ENCODE results near the gene RPL10A.

Gene RPL10A

GRCh38 chr6:35475573-35475972, 7.4 kb downstream of the RPL10A start:
- DNase-seq (ENCODE audit: low read depth in 3 of 3) = no peak

- DNase-seq (ENCODE audit: low read depth in 3 of 3) = no peak
Observed at GRCh38 chr6:35476004-35476403, 7.8 kb downstream of the RPL10A start.

GRCh38 chr6:35477028-35477427, 8.8 kb downstream of the RPL10A start:
- no peak for DNase-seq (ENCODE audit: low read depth in 3 of 3)

- no peak for DNase-seq (ENCODE audit: low read depth in 3 of 3)
Observed at GRCh38 chr6:35477551-35478179, 9.5 kb downstream of the RPL10A start.

GRCh38 chr6:35478259-35478658, 10.1 kb downstream of the RPL10A start:
- no peak for DNase-seq (ENCODE audit: low read depth in 3 of 3)

- no peak for DNase-seq (ENCODE audit: low read depth in 3 of 3)
Observed at GRCh38 chr6:35480176-35480575, 12.0 kb downstream of the RPL10A start.

- DNase-seq (ENCODE audit: low read depth in 3 of 3) = no peak
Observed at GRCh38 chr6:35481226-35481625, 13.0 kb downstream of the RPL10A start.

GRCh38 chr6:35483062-35483461, 14.9 kb downstream of the RPL10A start:
- no peak for DNase-seq (ENCODE audit: low read depth in 3 of 3)

- no peak for DNase-seq (ENCODE audit: low read depth in 3 of 3)
Observed at GRCh38 chr6:35483490-35483889, 15.3 kb downstream of the RPL10A start.

GRCh38 chr6:35483893-35484645, 15.9 kb downstream of the RPL10A start:
- DNase-seq (ENCODE audit: low read depth in 3 of 3) = no peak

GRCh38 chr6:35484921-35485392, 16.8 kb downstream of the RPL10A start:
- DNase-seq (ENCODE audit: low read depth in 3 of 3) = no peak

GRCh38 chr6:35485402-35485877, 17.2 kb downstream of the RPL10A start:
- DNase-seq (ENCODE audit: low read depth in 3 of 3) = no peak

- DNase-seq (ENCODE audit: low read depth in 3 of 3) = no peak
Observed at GRCh38 chr6:35486005-35486925, 18.1 kb downstream of the RPL10A start.

- no peak for DNase-seq (ENCODE audit: low read depth in 3 of 3)
Observed at GRCh38 chr6:35487658-35488516, 19.7 kb downstream of the RPL10A start.

GRCh38 chr6:35488517-35488862, 20.3 kb downstream of the RPL10A start:
- no peak for DNase-seq (ENCODE audit: low read depth in 3 of 3)

- DNase-seq (ENCODE audit: low read depth in 3 of 3) = no peak
Observed at GRCh38 chr6:35489066-35489465, 20.9 kb downstream of the RPL10A start.

GRCh38 chr6:35489995-35490791, 22.0 kb downstream of the RPL10A start:
- no peak for DNase-seq (ENCODE audit: low read depth in 3 of 3)

- DNase-seq (ENCODE audit: low read depth in 3 of 3) = no peak
Observed at GRCh38 chr6:35490821-35491557, 22.8 kb downstream of the RPL10A start.

GRCh38 chr6:35491558-35492257, 23.5 kb downstream of the RPL10A start:
- DNase-seq (ENCODE audit: low read depth in 3 of 3) = no peak

All from stimulated activated CD4-positive, alpha-beta T cell treated with anti-CD3 and anti-CD28 coated beads, TNF-alpha, amount 100 ng/mL, for 48 hours (primary cell).